HEK293 (cell line): ENCODE measurements around the gene KRTCAP3.

Experiments used
- CTCF ChIA-PET: fragments of 350-600 bp; formaldehyde crosslinking; extraction: SDS; loops from one replicate; lab custom pipeline; 2021; ENCODE audit warnings: antibody characterized with exemption; lab: Yijun Ruan, JAX
- POLR2A ChIA-PET: fragments of 300-600 bp; formaldehyde crosslinking; extraction: SDS; loops from one replicate; lab custom pipeline; 2020; ENCODE audit warnings: antibody characterized with exemption, inconsistent platforms; lab: Yijun Ruan, JAX
- H3K27ac ChIP-seq: fragments of 200-500 bp; sonication (Bioruptor generic); 2 replicates; pipeline ENCODE4 v1.5.1; 2014; ENCODE audit warnings: low read depth, low read length, control low read depth, inconsistent platforms; ENCODE audit errors: extremely low read depth
- H3K36me3 ChIP-seq, 2 experiments: fragments of 200-500 bp in 1 of 2; sonication (Bioruptor generic) in 1 of 2; 1 replicate in 1 of 2; 2 replicates in 1 of 2; pipeline ENCODE4 v1.5.1; 2014 to 2017; ENCODE audit warnings: inconsistent platforms in 2 of 2, low read length in 2 of 2; ENCODE audit not compliant: control insufficient read depth in 2 of 2, insufficient read depth in 1 of 2
- H3K4me1 ChIP-seq: fragments of 200-500 bp; sonication (Bioruptor generic); 2 replicates; pipeline ENCODE4 v1.5.1; 2014; ENCODE audit warnings: mild to moderate bottlenecking, low read length, inconsistent platforms; ENCODE audit not compliant: control insufficient read depth, insufficient read depth
- H3K4me3 ChIP-seq: 2 replicates; pipeline ENCODE4 v1.5.1; 2011; ENCODE audit warnings: low read depth, mild to moderate bottlenecking, control low read depth, low read length, moderate library complexity
- H3K9me3 ChIP-seq: fragments of 200-500 bp; sonication (Bioruptor generic); 2 replicates; pipeline ENCODE4 v1.5.1; 2014; ENCODE audit warnings: low read depth, low read length, inconsistent platforms; ENCODE audit not compliant: control insufficient read depth, insufficient read depth
- KLF1 ChIP-seq: fragments of 450-650 bp; formaldehyde crosslinking; IDR thresholded peaks from 2 replicates; pipeline ENCODE4 v1.5.1; 2016; ENCODE audit warnings: missing biosample characterization, missing genetic modification characterization
- PRDM6 ChIP-seq: fragments of 450-650 bp; formaldehyde crosslinking; IDR thresholded peaks from 2 replicates; pipeline ENCODE4 v1.5.1; 2017; ENCODE audit warnings: missing biosample characterization, missing genetic modification characterization
- SP3 ChIP-seq: fragments of 450-650 bp; formaldehyde crosslinking; IDR thresholded peaks from 2 replicates; pipeline ENCODE4 v1.5.1; 2016; ENCODE audit warnings: missing biosample characterization, missing genetic modification characterization
- YY2 ChIP-seq: fragments of 450-650 bp; formaldehyde crosslinking; IDR thresholded peaks from 2 replicates; pipeline ENCODE4 v1.5.1; 2016; ENCODE audit warnings: missing biosample characterization, missing genetic modification characterization
- ZEB2 ChIP-seq: fragments of 450-650 bp; formaldehyde crosslinking; IDR thresholded peaks from 2 replicates; pipeline ENCODE4 v1.5.1; 2016; ENCODE audit warnings: missing biosample characterization, missing genetic modification characterization
- ZFHX2 ChIP-seq: fragments of 450-650 bp; formaldehyde crosslinking; conservative IDR thresholded peaks from 2 replicates; pipeline ENCODE4 v1.5.1; 2016; ENCODE audit warnings: missing biosample characterization, missing genetic modification characterization
- ZIC2 ChIP-seq: fragments of 450-650 bp; formaldehyde crosslinking; IDR thresholded peaks from 2 replicates; pipeline ENCODE4 v1.5.1; 2016; ENCODE audit warnings: missing biosample characterization, missing genetic modification characterization
- ZNF112 ChIP-seq: fragments of 450-650 bp; formaldehyde crosslinking; IDR thresholded peaks from 2 replicates; pipeline ENCODE4 v1.5.0; 2017; ENCODE audit warnings: missing biosample characterization, missing genetic modification characterization
- ZNF2 ChIP-seq: fragments of 450-650 bp; formaldehyde crosslinking; IDR thresholded peaks from 2 replicates; pipeline ENCODE4 v1.5.1; 2016; ENCODE audit warnings: missing biosample characterization, missing genetic modification characterization
- ZNF324 ChIP-seq: fragments of 450-650 bp; formaldehyde crosslinking; IDR thresholded peaks from 2 replicates; pipeline ENCODE4 v1.5.1; 2016; ENCODE audit warnings: missing biosample characterization, missing genetic modification characterization
- ZNF335 ChIP-seq: fragments of 450-650 bp; formaldehyde crosslinking; conservative IDR thresholded peaks from 2 replicates; pipeline ENCODE4 v1.5.1; 2016; ENCODE audit warnings: missing biosample characterization, missing genetic modification characterization
- ZNF555 ChIP-seq: fragments of 450-650 bp; formaldehyde crosslinking; conservative IDR thresholded peaks from 2 replicates; pipeline ENCODE4 v1.5.1; 2017; ENCODE audit warnings: missing biosample characterization, mild to moderate bottlenecking, missing genetic modification characterization, inconsistent platforms
- ZNF561 ChIP-seq: fragments of 450-650 bp; IDR thresholded peaks from 2 replicates; pipeline ENCODE4 v1.5.1; 2018; ENCODE audit warnings: missing biosample characterization, missing genetic modification characterization, borderline replicate concordance
- ZNF660 ChIP-seq: fragments of 450-650 bp; IDR thresholded peaks from 2 replicates; pipeline ENCODE4 v1.5.1; 2018; ENCODE audit warnings: missing biosample characterization, mild to moderate bottlenecking, missing genetic modification characterization
- TF ChIP-seq, protein P1 (sequence below): fragments of 450-650 bp; formaldehyde crosslinking; IDR thresholded peaks from 2 replicates; pipeline ENCODE4 v1.5.1; 2016; ENCODE audit warnings: missing biosample characterization, missing genetic modification characterization, borderline replicate concordance
- TF ChIP-seq, protein P2 (sequence below): fragments of 450-650 bp; formaldehyde crosslinking; IDR thresholded peaks from 2 replicates; pipeline ENCODE4 v1.5.1; 2016; ENCODE audit warnings: missing biosample characterization, missing genetic modification characterization, borderline replicate concordance

KRTCAP3 gene

DNA sequence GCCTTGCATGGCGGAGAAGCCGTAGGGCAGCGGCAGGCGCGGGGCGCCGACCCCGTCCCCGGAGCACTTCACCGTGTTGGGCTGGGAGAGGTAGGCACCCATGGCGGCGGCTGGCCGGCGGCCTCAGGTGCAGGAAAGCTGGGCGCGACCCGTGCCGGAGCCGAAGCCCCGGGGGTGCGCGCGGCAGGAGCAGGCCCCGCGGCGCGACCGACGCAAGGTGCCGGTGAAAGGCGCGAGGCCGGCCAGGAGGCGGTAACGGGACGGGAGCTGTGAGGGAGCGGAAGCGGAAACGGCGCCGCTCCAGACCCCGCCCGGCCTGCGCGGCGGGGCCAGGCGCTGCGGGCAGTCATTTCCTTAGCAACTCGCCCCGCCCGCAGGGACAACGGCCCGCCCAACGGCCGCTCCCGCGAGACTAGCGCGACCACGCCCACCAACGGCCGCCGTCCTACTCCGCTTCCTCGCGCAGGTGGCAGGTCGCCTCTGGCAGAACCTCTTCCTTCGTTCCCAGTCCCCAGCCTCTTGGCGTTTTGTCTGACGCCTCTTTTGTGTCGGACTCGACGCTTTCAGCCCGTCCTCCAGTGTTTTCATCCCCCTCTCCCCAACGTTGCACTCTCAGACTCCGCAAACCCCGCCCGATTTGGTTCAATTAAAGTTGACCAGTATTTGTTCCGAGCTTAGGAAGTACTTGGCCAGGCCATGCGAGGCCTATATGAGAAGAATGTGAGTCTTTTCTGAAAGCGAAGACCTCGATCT is 32.7 kb upstream of the KRTCAP3 start, which contains the start of gene PPM1G (continued):
- TF ChIP-seq ZNF660 (tag by site-specific recombination) (peak; percentile 12; the same call in 1 of the 2 replicates), ZNF324 (peak; percentile 56; the same call in 1 of the 2 replicates), YY2 (0 out of 2 replicates have a peak, but pooled peaks have one; percentile 60), ZNF2 (tag by site-specific recombination) (peak; percentile 46; the same call in 1 of the 2 replicates), ZNF555 (tag by site-specific recombination) (no peak), ZIC2 (tag by site-specific recombination) (peak; percentile 50), ZFHX2 (tag by site-specific recombination) (0 out of 2 replicates have a peak, but pooled peaks have one; percentile 5), ZNF112 (no peak), ZNF335 (tag by site-specific recombination) (peak; percentile 14)
- TF ChIP-seq, all 188 proteins: peak for 40

DNA sequence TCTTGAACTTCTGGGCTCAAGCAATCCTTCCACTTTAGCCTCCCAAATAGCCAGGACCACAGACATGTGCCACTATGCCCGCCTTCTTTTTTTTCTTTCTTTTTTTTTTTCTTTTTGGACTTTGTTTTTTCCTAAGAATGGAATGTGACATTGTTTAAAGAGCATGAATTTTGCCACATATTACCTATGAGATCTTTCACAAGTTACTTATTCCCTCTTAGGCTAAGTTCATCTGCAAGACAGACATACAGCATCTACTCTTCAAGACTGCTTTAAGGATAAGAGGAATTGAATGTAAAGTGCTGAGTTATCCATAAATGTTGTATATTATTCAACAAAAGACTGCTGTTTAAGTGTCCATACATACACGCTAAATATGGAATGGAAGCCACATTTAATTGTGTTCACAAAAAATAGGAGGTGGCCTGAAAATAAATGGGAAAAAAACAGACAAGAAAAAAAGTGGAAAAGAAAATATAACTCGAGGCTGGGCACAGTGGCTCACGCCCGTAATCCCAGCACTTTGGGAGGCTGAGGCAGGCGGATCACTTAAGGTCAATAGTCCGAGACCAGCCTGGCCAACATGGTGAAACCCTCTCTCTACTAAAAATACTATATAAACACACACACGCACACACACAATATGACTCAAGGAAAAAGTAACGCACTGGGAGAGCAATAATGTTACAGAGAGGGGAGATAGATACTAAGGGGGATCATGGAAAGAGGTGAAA is 29.6 kb upstream of the KRTCAP3 start:
- H3K27ac ChIP-seq, result no peak overlapping the region
- peaks cover 5% of the 10 kb centered on the region; the same call in 1 of the 2 replicates for H3K4me1 ChIP-seq
- H3K9me3 ChIP-seq, result no peaks in the 10 kb centered on the region
- POLR2A ChIA-PET, result no interaction called here
- TF ChIP-seq KLF1 (tag by site-specific recombination) (no peak), ZNF561 (tag by site-specific recombination) (no peak), PRDM6 (no peak), SP3 (tag by site-specific recombination) (no peak), ZEB2 (tag by site-specific recombination) (no peak), ZNF2 (tag by site-specific recombination) (no peak)
- TF ChIP-seq, protein P1, sequence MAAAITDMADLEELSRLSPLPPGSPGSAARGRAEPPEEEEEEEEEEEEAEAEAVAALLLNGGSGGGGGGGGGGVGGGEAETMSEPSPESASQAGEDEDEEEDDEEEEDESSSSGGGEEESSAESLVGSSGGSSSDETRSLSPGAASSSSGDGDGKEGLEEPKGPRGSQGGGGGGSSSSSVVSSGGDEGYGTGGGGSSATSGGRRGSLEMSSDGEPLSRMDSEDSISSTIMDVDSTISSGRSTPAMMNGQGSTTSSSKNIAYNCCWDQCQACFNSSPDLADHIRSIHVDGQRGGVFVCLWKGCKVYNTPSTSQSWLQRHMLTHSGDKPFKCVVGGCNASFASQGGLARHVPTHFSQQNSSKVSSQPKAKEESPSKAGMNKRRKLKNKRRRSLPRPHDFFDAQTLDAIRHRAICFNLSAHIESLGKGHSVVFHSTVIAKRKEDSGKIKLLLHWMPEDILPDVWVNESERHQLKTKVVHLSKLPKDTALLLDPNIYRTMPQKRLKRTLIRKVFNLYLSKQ (tag by site-specific recombination), result no peak
- TF ChIP-seq, protein P2, sequence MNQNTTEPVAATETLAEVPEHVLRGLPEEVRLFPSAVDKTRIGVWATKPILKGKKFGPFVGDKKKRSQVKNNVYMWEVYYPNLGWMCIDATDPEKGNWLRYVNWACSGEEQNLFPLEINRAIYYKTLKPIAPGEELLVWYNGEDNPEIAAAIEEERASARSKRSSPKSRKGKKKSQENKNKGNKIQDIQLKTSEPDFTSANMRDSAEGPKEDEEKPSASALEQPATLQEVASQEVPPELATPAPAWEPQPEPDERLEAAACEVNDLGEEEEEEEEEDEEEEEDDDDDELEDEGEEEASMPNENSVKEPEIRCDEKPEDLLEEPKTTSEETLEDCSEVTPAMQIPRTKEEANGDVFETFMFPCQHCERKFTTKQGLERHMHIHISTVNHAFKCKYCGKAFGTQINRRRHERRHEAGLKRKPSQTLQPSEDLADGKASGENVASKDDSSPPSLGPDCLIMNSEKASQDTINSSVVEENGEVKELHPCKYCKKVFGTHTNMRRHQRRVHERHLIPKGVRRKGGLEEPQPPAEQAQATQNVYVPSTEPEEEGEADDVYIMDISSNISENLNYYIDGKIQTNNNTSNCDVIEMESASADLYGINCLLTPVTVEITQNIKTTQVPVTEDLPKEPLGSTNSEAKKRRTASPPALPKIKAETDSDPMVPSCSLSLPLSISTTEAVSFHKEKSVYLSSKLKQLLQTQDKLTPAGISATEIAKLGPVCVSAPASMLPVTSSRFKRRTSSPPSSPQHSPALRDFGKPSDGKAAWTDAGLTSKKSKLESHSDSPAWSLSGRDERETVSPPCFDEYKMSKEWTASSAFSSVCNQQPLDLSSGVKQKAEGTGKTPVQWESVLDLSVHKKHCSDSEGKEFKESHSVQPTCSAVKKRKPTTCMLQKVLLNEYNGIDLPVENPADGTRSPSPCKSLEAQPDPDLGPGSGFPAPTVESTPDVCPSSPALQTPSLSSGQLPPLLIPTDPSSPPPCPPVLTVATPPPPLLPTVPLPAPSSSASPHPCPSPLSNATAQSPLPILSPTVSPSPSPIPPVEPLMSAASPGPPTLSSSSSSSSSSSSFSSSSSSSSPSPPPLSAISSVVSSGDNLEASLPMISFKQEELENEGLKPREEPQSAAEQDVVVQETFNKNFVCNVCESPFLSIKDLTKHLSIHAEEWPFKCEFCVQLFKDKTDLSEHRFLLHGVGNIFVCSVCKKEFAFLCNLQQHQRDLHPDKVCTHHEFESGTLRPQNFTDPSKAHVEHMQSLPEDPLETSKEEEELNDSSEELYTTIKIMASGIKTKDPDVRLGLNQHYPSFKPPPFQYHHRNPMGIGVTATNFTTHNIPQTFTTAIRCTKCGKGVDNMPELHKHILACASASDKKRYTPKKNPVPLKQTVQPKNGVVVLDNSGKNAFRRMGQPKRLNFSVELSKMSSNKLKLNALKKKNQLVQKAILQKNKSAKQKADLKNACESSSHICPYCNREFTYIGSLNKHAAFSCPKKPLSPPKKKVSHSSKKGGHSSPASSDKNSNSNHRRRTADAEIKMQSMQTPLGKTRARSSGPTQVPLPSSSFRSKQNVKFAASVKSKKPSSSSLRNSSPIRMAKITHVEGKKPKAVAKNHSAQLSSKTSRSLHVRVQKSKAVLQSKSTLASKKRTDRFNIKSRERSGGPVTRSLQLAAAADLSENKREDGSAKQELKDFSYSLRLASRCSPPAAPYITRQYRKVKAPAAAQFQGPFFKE (tag by site-specific recombination), result no peak
- CTCF ChIA-PET, result no interaction called here
- H3K4me3 ChIP-seq, result no peak overlapping the region
- peaks cover 0 to 2% of the 10 kb centered on the region in 2 experiments; a peak in 2 of 3 replicates for H3K36me3 ChIP-seq
